Measurements from ENCODE around the gene CTSO.
"Not testable (repeated sequence)": the region's sequence is repeated elsewhere in the genome, so short reads cannot be mapped to it uniquely, and the experiment has no call there.

Gene CTSO

DNA sequence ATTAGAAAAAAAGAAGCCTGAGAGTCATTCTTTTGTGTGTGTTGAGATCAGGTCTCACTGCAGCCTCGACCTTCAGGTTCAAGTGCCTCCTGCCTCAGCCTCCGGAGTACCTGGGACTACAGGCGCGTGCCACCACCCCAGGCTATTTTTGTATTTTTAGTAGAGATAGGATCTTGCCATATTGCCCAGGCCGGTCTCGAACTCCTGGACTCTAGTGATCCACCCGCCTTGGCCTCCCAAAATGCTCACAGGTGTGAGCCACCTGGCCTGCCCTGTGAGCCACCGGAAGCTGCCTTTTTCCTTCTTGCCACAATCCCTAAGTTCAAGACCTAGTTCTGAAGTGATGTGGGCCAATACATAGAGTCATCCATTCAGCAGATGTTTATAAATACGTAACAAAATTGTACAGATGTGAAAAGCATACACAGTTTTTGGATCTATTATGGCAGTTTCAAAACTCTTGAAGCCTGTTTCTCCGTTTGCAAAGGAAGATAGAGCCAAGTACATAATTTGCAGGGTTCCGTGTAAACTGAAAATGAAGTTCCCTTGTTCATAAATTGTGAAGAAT, 536 bp upstream of the CTSO start:
- no peak for DNase-seq (ENCODE audit: low read depth)

DNA sequence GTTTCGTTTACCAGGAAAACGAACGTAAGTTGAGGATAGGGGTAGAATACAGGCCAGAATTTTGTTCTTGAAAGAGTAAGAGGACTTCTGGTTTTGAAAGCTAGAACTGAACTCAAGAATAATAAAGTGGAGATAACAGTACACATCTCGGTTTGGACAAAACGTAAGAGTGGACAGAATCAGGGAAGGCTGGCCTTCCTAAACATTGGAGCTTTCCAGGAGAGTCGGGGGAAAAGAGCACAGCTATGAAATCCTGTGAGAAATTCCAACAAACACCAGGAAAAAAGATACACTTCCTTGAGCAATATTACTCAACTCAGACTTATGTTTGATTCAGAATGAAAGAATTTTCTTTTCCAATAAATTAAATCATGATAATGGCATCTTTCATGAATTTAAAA, 1.2 kb downstream of the CTSO start:
- no peak for DNase-seq (ENCODE audit: low read depth)

DNA sequence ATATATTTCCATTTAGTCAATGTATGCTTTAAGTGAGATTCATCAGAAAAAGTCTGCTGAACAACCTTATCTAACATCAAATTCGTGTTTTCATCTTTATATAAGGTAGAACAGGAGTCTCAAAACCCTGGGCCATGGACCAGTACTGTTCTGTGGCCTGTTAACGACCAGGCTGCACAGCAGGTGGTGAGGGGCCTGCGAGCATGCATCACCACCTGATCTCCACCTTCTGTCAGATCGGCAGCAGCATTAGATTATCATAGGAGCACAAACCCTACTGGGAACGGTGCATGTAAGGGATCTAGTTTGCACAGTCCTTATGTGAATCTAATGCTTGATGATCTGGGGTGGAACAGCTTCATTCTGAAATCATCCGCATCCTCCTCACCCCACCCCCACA, 3.2 kb downstream of the CTSO start:
- DNase-seq (ENCODE audit: low read depth), result no peak

DNA sequence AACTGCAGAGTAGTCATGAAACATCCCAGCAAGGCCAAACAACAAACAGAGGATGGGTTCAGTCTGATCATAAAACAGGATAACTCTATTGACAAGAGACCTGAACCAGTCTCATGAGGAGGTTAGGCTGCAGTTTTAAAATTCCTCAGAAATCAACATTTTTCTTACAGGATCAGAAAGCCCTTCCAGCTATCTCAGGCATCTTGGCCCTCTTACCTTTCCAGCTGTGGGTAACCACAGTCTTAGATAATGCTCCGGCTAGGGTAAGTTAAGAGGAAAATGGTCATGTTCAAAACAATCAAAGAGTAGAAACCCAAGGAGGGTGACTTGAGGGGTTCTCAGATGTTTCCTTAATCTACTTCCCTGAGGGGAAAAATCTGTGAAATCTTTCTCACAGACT, 5.1 kb downstream of the CTSO start:
- no peak for DNase-seq (ENCODE audit: low read depth)

DNA sequence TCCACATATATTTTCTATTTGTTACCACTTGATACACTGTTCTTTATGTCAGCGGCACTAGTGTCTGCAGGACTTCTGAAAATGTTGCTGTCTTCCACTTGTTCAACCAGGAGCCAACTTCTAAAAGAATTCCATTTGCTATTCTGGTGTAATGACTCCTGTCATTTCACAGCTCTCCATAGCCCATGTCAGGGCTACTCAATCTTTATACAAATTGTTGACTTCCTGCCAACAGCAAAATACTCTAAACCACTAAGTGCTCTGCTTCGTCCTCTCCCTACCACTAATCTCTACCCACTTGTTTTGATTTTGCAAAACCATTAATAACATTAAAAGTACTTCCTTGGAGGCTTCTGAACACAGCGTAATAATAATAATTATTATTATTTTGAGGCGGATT, 7.2 kb downstream of the CTSO start:
- DNase-seq (ENCODE audit: low read depth), result no peak

DNA sequence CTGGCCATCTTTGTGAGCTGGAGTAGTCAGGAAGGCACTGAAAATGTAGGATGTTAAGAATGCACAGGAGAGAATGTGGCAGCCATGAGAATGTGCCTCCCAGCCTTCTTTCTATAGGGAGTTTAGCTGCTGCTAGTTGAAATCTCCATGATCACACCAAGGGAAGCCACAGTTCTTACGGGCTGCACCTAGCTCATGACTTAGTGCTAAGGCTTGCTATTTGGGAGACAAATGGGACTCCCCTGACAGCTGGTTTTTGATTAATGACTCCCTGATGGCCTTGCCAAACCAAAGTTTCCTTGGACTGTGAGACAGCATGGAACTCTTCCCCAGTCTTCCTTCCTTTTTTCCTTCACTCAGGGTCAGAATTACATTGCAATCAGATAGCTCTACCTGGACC, 9.2 kb downstream of the CTSO start:
- DNase-seq (ENCODE audit: low read depth), result no peak

DNA sequence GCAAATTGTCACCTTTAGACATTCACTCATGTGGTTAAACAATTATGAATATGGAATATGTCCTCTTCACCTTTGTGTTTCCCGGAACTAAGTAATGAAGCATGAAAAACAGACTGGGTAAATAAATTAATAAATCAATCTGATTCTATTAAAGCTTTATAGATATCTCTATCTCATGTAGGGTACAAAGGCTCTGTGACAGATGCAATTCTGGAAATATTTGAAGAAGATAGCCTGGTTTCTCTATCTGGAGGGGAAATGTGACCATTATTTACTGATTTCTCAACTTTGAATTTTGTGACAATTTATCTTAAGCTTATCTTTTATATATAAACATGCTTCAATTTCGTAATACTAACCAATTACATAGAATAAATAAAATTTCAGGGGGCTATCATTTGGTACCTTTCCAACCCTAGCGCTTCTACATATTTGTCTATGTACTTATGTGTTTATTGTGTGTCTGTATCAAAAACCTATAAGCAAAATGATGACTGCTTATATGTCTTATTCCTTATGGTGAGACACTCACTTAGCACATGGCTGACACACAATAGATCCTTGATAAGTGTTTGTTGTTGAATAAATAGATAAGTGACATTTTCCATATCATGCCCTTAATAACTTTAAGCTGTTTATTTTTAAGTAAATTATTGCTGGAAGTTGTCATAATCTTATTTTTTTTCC, 9.9 kb downstream of the CTSO start:
- DNase-seq (ENCODE audit: low read depth), result no peak

DNA sequence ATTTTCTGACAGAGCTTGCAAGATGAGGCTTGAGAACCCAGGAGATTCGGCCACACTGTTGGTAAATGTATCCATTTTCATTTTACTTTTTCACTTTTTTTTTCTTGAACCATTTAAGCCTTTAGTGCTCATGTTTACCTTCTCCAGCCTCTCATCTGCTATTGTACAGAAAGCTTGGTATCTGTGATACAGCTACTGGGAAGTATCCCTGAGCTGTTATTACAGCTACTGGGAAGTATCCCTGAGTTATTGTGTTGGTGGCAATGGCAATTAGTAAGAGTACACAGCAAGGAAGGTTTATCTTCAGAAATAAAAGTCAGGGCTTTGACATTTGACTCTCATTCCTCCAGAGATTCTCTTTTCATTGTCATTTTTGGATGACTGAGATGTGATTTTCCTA, 11.8 kb downstream of the CTSO start:
- DNase-seq (ENCODE audit: low read depth), result no peak

DNA sequence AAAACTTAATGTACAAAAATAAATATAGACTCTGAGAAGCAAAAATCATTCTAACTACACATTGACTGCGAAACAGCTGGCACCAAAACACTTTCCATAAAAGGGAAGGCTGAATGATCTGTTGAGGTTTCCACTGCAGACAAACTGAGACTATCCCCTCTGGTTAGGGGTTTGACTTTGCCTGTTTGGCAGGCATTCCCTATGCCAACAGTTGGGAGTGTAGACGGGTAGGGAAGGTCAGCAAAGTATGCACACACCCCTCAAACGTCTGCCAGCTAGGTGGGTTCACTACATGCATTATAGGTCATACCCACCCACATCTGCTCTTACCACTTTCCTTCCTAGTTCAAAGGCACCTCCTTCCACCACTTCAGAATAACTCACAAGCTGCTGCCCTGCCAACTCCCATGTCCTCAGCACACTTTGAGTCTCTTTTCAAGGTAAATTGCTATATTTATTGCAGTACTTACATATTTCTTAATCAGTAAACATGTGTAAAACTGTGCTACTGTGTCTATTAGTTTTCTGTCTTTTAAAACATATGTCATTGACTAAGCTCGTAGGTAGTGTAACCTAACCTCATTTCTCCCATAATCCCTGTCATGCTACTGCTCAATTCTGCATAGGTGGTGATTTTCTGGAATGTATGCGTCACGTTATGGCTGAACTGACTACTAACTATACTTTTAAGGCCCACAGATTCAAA, 12.4 kb downstream of the CTSO start:
- no peak for DNase-seq (ENCODE audit: low read depth)

DNA sequence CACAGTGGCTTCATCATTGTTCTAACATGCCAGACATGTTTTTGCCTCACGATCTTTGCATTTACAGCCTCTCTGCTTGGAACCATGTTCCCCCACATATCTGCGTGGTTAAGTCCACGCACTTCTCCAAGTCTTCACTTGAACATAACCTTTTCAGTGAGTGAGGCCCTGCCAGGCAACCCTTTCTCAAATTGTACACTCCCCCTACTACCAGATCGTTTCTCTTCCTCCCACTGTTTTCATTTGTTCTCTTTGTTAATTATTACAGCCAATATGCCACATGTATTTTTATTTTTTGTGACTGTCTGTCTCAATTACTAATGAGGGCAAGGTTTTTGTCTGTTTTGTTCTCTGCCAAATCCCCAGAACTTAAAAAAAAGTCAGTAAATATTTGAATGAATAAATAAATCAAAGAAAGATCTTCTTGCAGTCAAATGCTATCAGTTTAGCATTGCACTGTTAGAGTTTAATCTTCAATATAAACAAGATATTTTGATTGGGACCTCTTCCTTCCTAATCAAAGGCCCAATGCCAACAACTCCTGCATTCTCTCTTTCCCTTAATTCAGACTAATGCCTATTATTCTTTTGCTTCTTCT, 18.2 kb downstream of the CTSO start:
- DNase-seq (ENCODE audit: low read depth), result no peak

DNA sequence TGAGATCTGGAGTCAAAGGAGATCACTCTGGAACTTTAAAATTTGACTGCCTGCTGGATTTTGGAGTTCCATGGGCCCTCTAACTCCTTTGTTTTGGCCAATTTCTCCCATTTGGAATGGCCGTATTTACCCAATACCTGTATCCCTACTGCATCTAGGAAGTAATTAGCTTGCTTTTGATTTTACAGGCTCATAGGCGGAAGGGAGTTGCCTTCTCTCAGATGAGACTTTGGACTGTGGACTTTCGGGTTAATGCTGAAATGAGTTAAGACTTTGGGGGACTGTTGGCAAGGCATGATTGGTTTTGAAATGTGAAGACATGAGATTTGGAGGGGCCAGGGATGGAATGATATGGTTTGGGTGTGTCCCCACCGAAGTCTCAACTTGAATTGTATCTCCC, 19.0 kb downstream of the CTSO start:
- not testable (repeated sequence) for DNase-seq (ENCODE audit: low read depth)

DNA sequence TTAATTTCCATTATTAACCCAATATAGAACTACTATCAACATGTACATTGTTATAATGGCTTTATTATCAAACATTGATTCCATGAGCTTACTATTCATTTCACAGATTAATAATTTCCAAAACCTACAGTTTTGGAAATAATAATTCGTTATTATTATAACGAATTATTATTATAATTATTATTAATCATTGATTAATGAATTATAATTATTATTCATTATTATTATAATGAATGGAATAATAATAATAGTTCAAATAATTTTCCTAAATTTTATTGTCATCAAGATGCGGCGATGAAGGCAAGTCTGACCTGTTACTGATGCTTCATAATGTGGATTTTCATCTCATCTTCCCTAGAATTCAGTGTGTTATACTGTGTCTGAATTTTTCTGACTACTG, 22.0 kb downstream of the CTSO start:
- DNase-seq (ENCODE audit: low read depth), result no peak

DNA sequence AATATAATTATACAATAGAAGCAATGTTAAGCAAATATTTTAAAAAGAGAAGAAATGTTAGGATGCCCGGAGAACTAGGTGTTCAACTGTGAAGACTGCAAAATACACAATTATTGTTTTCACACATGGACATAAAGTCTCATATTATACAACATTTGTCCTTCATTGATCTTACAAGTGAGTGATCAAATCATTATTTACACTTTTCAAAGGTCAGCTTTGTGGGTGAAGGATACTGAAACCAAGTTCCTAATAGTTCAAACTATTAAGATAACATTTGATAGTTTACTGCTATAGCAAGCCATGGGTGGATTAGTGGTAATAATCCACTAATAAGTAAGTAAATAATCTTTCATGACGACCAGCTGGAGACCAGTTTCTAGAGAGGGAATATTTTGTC, 23.3 kb downstream of the CTSO start:
- no peak for DNase-seq (ENCODE audit: low read depth)

DNA sequence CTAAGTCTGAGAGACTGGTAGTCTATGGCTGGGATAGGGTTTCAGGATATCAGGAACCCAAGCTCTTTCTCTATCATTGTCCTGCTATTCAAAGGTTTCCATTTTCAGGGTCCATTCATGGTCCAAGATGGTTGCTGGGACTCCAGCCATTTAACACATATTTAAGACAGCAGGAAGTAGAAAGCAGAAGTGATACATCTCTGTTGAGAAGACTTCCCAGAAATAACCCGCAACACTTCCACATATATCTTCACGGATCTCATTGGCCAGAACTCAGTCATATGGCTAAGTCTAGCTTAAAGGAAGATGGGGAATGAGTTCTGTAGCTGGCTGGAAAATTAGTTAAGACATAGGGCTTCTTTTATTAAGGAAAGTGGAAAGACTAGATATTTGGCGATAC, 23.8 kb downstream of the CTSO start:
- DNase-seq (ENCODE audit: low read depth), result no peak

DNA sequence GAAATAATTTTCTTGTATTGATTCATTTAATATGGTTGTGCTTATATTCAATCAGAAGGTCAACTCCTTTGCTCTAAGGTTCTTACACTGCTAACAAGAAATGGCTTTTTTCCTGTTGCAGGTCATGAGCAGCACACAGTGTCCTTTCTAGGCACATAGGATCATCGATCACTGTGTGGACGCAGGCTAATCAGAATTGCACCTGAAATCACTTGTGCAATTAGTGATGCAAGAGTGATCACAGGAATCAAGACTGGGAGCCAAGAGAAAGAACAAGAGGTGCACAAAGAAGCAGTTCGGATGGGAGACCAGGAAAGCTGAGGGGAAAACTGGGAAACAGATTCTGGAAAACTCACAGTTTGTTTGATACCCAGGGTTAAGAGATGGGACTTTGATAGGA, 29.0 kb downstream of the CTSO start:
- no peak for DNase-seq (ENCODE audit: low read depth)

DNA sequence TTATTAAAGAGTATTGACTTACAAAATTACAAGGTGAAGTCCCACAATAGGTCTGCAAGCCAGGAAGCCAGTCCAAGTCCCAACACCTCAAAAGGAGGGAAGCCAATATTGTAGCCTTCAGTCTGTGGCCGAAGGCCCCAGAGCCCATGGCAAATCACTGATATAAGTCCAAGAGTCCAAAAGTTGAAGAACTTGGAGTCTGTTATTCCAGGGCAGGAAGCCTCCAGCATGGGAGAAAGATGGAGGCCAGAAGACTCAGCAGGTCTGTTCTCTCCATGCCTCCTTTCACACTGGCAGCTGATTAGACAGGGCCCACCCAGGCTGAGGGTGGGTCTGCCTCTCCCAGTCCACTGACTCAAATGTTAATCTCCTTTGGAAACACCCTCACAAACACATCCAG, 32.1 kb downstream of the CTSO start:
- no peak for DNase-seq (ENCODE audit: low read depth)

DNA sequence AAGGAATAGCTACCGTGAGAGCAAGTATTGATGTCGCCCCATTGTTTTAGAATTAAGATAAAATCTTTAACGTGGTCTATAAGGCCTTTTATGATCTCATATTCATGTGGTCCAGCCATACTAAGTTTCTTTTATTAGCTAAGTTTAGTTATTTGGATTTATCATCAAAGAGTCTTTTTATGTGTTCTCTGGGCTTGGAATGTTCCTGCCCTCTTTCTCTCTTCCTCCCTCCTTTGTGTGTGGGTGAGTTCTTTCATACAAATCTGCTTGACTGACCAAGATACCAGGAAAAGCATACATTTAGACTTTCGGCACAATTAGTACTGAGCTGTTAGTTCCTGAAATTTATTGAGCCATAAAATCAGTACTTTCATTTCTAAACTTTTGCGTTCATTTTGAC, 38.9 kb downstream of the CTSO start:
- DNase-seq (ENCODE audit: low read depth), result no peak

DNA sequence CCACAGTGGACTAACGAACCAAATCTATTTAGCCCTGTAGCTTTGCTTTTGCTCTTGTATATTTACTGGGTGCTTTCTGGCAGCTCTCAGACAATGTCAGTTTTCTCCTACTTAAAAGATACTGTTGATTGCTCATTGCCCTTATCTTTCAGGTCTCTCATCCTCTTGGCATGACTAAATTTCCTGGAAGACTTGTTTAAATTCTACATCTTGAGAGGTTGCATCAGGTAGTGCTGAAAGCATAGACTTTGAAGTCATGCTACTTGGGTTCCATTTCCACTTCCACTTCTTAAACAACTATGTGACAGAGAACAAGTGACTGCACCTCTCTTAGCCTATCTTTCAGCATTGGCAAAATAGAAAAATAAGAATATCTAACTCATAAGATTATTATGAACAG, 41.8 kb downstream of the CTSO start:
- DNase-seq (ENCODE audit: low read depth), result no peak

DNA sequence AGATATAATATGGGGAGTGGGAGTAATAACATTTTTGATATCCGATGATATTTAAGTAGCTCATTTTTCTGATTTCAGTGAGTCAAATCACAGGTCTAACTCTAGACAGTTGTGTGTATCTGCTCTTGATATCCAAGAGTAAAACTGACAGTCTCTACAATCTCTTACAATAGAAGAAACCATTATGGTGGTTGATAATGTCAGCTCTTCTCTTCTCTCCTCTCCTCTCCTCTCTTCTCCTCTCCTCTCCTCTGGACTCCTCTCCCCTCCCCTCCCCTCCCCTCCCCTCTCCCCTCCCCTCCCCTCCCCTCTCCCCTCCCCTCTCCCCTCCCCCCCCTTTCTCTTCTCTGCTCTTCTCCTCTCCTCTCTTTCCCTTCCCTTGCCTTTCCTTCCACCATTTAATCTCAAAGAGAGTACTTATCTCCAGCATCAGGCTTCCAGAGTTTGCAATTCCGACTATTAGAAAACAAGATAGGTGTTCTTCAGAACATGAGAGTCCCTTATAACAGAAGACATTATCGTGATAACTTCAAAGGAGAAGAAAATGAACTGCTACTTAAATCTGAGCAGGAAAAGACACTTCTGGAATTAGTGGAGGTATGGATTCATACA, 43.9 kb downstream of the CTSO start:
- no peak for DNase-seq (ENCODE audit: low read depth)

DNA sequence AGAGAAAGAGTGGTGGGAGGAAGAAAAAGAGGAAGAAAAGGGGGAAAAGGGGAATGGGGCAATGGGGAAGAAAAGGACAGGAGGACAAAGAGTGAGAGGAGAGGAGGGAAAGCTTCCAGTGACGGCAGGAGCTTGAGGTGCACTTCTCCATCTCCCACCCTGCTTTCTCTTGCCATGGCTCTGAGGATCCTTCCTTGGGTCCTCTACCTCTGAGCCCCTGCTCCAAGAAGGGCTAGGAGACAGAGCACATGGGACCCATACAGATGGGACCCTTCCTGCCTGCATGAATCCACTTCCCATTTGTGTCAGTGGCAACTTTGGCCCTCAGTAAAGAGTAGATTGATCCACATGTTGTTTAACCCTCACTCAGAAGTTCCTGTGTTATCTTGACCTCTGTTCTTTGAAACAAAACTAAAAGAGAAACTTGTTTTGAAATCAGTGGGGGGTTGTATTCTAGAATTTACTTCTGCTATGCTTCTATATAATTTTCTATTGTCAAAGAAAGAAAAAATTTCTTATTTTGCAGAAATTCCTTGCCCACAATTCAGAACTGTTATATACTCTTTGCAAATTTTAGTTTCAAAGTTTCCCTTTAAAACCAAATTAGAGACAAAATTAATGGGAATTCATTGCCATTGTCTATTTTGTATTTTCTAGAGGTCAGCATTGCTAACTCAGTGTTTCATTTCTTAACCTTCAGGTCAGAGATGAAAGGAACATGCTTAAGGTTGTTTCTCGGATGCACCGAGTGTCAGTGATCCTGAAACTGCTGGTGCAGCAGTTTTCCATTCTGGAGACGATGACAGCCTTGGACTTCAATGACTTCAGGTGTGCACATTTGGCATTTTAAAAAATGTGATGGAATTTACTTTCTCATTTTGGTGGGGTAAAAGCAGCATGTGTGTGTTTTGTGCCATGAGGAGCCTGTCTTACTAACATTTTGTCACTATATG, 45.2 kb downstream of the CTSO start:
- DNase-seq (ENCODE audit: low read depth), result no peak

DNA sequence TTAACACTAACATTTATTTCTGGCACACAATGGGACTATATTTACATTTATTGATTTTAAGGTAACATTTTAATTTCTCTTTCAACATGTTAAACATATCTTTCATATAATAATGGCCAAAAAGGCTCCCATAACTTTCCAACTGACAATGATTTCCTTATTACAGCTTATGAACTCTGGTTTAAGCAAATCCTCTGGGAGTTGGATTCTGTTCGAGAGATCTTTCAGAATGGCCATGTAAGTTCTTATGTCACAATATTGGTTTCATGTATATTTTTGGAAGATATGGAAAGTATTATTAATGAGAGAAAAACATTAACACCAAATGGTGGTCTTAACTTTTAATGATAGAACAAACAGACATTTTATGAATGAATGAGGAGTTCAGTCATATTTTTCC, 46.1 kb downstream of the CTSO start:
- DNase-seq (ENCODE audit: low read depth), result no peak

Data from HS-27A (cell line).